GM12865 (cell line): ENCODE measurements around the gene MGAT1.
A peak's percentile ranks its signal among the peaks of the same experiment; 100 is the strongest.
"Not testable (repeated sequence)": the region's sequence is repeated elsewhere in the genome, so short reads cannot be mapped to it uniquely, and the experiment has no call there.

Source experiments
- DNase-seq: peaks from one replicate; pipeline ENCODE4 v3.0.0; 2010; ENCODE audit warnings: low read depth
- H3K4me3 ChIP-seq: 2 replicates; pipeline ENCODE4 v1.5.1; 2011; ENCODE audit warnings: mild to moderate bottlenecking, low read depth, low read length, control low read depth
- CTCF ChIP-seq: IDR thresholded peaks from 2 replicates; pipeline ENCODE4 v1.5.1; 2011; ENCODE audit warnings: low read length, control low read depth, low read depth, inconsistent platforms; ENCODE audit not compliant: insufficient read depth; ENCODE audit errors: missing control alignments

MGAT1 gene

GRCh38 chr5:180831139-180832093, 28.8 kb upstream of the MGAT1 start:
- peak overlapping the region; percentile 63 for H3K4me3 ChIP-seq
- peak; percentile 90 for DNase-seq
- TF ChIP-seq CTCF = peak; percentile 17

- TF ChIP-seq CTCF = no peak
- DNase-seq = peak; percentile 87
- peak overlapping the region; percentile 63 for H3K4me3 ChIP-seq
Measured at GRCh38 chr5:180830253-180831138, 27.9 kb upstream of the MGAT1 start.

DNA sequence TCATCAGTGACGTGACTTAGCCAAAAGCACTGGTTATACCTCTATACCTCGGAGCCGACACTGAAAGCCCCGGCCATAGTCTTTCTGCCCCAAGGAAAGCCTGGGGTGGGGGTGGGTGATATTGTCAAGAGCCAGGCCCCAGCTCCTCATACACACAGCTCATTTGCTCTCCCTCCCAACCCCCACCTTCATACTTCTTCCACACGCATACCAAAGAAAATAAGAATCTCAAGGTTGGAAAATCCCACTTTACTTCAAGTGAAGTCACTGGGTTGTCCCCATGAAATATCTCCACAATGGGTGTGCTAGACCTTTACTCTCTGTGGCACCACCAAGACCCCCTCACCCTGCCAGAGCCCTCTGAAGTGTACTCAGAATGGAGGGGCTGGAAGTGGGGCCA, 27.1 kb upstream of the MGAT1 start:
- no peak for DNase-seq
- H3K4me3 ChIP-seq = peak overlapping the region; percentile 63
- TF ChIP-seq CTCF = no peak

DNA sequence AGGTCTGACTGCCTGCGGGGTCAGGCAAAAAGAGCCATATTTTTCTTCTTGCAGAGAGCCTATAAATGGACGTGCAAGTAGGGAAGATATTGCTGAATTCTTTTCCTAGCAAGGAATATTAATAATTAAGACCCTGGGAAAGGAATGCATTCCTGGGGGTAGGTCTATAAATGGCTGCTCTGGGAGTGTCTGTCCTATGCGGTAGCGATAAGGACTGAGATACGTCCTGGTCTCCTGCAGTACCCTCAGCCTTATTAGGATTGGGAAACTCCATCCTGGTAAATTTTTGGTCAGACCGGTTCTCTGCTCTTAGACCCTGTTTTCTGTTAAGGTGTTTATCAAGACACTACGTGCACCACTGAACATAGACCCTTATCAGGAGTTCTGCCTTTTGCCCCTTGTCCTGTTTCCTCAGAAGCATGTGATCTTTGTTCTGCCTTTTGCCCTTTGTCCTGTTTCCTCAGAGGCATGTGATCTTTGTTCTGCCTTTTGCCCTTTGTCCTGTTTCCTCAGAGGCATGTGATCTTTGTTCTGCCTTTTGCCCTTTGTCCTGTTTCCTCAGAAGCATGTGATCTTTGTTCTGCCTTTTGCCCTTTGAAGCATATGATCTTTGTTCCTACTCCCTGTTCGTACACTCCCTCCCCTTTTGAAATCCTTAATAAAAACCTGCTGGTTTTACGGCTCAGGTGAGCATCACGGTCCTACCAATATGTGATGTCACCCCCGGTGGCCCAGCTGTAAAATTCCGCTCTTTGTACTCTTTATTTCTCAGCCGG, 26.3 kb upstream of the MGAT1 start:
- H3K4me3 ChIP-seq, DNase-seq: not testable (repeated sequence)

DNA sequence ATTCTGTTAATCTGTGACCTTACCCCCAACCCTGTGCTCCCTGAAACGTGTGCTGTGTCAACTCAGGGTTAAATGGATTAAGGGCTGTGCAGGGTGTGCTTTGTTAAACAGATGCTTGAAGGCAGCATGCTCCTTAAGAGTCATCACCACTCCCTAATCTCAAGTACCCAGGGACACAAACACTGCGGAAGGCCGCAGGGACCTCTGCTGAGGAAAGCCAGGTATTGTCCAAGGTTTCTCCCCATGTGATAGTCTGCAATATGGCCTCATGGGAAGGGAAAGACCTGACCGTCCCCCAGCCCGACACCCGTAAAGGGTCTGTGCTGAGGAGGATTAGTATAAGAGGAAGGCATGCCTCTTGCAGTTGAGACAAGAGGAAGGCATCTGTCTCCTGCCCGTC, 24.8 kb upstream of the MGAT1 start:
- DNase-seq, H3K4me3 ChIP-seq: not testable (repeated sequence)

DNA sequence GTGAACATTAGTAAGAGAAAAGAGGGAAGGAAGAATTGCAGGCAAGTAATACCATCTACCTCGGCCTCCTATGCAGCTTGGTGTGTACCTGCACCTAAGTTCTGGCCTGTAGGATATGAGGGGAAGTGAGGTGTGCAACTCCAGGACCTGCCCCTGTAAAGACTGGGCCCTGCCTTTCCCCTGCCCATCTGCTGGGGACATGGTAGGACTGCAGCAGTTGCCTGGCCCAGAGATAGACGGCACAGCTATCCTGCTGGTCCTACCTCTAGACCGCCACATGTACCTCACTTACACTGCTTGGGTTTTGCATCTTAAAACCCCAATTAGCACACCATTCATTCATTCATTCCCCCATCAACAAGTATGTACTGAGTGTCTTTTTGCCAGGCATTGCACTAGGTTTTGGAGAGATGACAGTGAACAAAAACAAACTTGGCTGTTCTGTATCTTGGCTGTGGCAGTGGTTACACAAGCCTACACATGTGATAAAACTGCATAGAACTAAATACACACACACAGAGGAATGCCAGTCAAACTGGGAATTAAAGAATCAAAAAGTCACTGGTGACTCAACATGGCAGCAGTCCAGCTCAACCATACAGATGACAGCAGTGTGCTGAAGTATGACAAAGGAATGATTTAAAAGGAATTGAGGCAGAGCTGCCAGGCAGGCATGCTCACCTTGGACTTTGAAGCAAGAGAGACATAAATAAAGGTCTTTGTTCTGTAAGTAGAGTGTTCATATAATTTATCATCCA, 23.3 kb upstream of the MGAT1 start:
- no peak for DNase-seq
- no peak for TF ChIP-seq CTCF
- no peak overlapping the region for H3K4me3 ChIP-seq
